ENCODE data around the gene PCLO.

Gene PCLO

GRCh38 chr7:82789883-82790609 is 372.6 kb downstream of the PCLO start:
- Histone ChIP-seq H2BK15ac (ENCODE audit: low read depth, poor library complexity, severe bottlenecking) (no peak overlapping the region), H3K27me3 (ENCODE audit: control insufficient read depth in 1 of 2, insufficient read depth in 1 of 2, low read length in 2 of 2) (no peaks in the 10 kb centered on the region), H2BK12ac (ENCODE audit: low read length in 2 of 2) (no peak overlapping the region), H2AFZ (ENCODE audit: low read depth, low read length) (no peak overlapping the region), H3K4me2 (ENCODE audit: low read length, poor library complexity, severe bottlenecking) (no peak overlapping the region), H3K4me3 (ENCODE audit: insufficient read depth in 1 of 2, low read depth in 1 of 2, low read length in 2 of 2) (no peak overlapping the region), H3K14ac (ENCODE audit: low read length in 2 of 2) (no peak overlapping the region), H4K91ac (ENCODE audit: low read length) (no peak overlapping the region), H3K23ac (ENCODE audit: low read length in 2 of 2) (no peak overlapping the region), H3K18ac (ENCODE audit: low read depth in 1 of 2, low read length in 2 of 2) (no peak overlapping the region), H2BK120ac (ENCODE audit: low read depth, low read length) (no peak overlapping the region), H3K4me1 (ENCODE audit: control insufficient read depth, insufficient read depth, low read depth, low read length) (no peaks in the 10 kb centered on the region), H2AK5ac (ENCODE audit: low read length, severe bottlenecking) (no peak overlapping the region), H2BK5ac (ENCODE audit: low read depth, low read length, poor library complexity, severe bottlenecking) (no peak overlapping the region), H3K79me1 (replicated peaks; ENCODE audit: low read length, poor library complexity, severe bottlenecking) (no peaks in the 10 kb centered on the region), H3K4ac (ENCODE audit: low read depth in 1 of 2, low read length in 2 of 2) (no peak overlapping the region), H3K27ac (ENCODE audit: low read length, poor library complexity, severe bottlenecking) (no peak overlapping the region), H3K9ac (ENCODE audit: low read length) (no peak overlapping the region), H3K9me3 (ENCODE audit: control insufficient read depth, low read length) (no peaks in the 10 kb centered on the region), H4K8ac (ENCODE audit: low read length) (no peak overlapping the region), H3K36me3 (ENCODE audit: control insufficient read depth in 1 of 2, insufficient read depth in 2 of 2, low read depth in 1 of 2, low read length in 2 of 2) (no peaks in the 10 kb centered on the region)
- no peak for DNase-seq
- 67% methylated on average over 5 of the region's 5 CpGs for WGBS

- 100% methylated on average over 1 of the region's 1 CpG for WGBS
- H3K4me3 ChIP-seq (ENCODE audit: insufficient read depth in 1 of 2, low read depth in 1 of 2, low read length in 2 of 2): no peak overlapping the region
- DNase-seq: no peak
Measured at GRCh38 chr7:82778021-82778420, 384.7 kb downstream of the PCLO start.

GRCh38 chr7:82762880-82763279 is 399.8 kb downstream of the PCLO start:
- 100% methylated on average over 1 of the region's 3 CpGs for WGBS
- no peak overlapping the region for H3K4ac ChIP-seq (ENCODE audit: low read depth in 1 of 2, low read length in 2 of 2)
- H3K4me3 ChIP-seq (ENCODE audit: insufficient read depth in 1 of 2, low read depth in 1 of 2, low read length in 2 of 2): no peak overlapping the region
- H3K27me3 ChIP-seq (ENCODE audit: control insufficient read depth in 1 of 2, insufficient read depth in 1 of 2, low read length in 2 of 2): no peaks in the 10 kb centered on the region
- peak; percentile 30 for DNase-seq
- no peak overlapping the region for H3K18ac ChIP-seq (ENCODE audit: low read depth in 1 of 2, low read length in 2 of 2)
- no peak overlapping the region for H2BK12ac ChIP-seq (ENCODE audit: low read length in 2 of 2)
- H4K8ac ChIP-seq (ENCODE audit: low read length): peak overlapping the region; percentile 49
- no peak overlapping the region for H3K27ac ChIP-seq (ENCODE audit: low read length, poor library complexity, severe bottlenecking)
- H3K9ac ChIP-seq (ENCODE audit: low read length): no peak overlapping the region
- H4K91ac ChIP-seq (ENCODE audit: low read length): no peak overlapping the region
- H2BK120ac ChIP-seq (ENCODE audit: low read depth, low read length): no peak overlapping the region
- H3K4me1 ChIP-seq (ENCODE audit: control insufficient read depth, insufficient read depth, low read depth, low read length): no peaks in the 10 kb centered on the region
- H3K9me3 ChIP-seq (ENCODE audit: control insufficient read depth, low read length): no peaks in the 10 kb centered on the region
- no peak overlapping the region for H3K14ac ChIP-seq (ENCODE audit: low read length in 2 of 2)
- H3K23ac ChIP-seq (ENCODE audit: low read length in 2 of 2): no peak overlapping the region
- H3K79me1 ChIP-seq (replicated peaks; ENCODE audit: low read length, poor library complexity, severe bottlenecking): no peaks in the 10 kb centered on the region
- H2BK15ac ChIP-seq (ENCODE audit: low read depth, poor library complexity, severe bottlenecking): no peak overlapping the region
- no peak overlapping the region for H2AFZ ChIP-seq (ENCODE audit: low read depth, low read length)
- no peak overlapping the region for H2BK5ac ChIP-seq (ENCODE audit: low read depth, low read length, poor library complexity, severe bottlenecking)
- H3K36me3 ChIP-seq (ENCODE audit: control insufficient read depth in 1 of 2, insufficient read depth in 2 of 2, low read depth in 1 of 2, low read length in 2 of 2): no peaks in the 10 kb centered on the region
- no peak overlapping the region for H3K4me2 ChIP-seq (ENCODE audit: low read length, poor library complexity, severe bottlenecking)
- no peak overlapping the region for H2AK5ac ChIP-seq (ENCODE audit: low read length, severe bottlenecking)

More at GRCh38 chr7:82778021-82778420, 384.7 kb downstream of the PCLO start:
- H2BK5ac ChIP-seq (ENCODE audit: low read depth, low read length, poor library complexity, severe bottlenecking): no peak overlapping the region
- no peak overlapping the region for H4K91ac ChIP-seq (ENCODE audit: low read length)
- H3K36me3 ChIP-seq (ENCODE audit: control insufficient read depth in 1 of 2, insufficient read depth in 2 of 2, low read depth in 1 of 2, low read length in 2 of 2): no peaks in the 10 kb centered on the region
- no peak overlapping the region for H2BK12ac ChIP-seq (ENCODE audit: low read length in 2 of 2)
- H3K9me3 ChIP-seq (ENCODE audit: control insufficient read depth, low read length): no peaks in the 10 kb centered on the region
- H4K8ac ChIP-seq (ENCODE audit: low read length): no peak overlapping the region
- no peak overlapping the region for H2AFZ ChIP-seq (ENCODE audit: low read depth, low read length)
- no peak overlapping the region for H3K14ac ChIP-seq (ENCODE audit: low read length in 2 of 2)
- H3K18ac ChIP-seq (ENCODE audit: low read depth in 1 of 2, low read length in 2 of 2): no peak overlapping the region
- H3K23ac ChIP-seq (ENCODE audit: low read length in 2 of 2): no peak overlapping the region
- H3K27me3 ChIP-seq (ENCODE audit: control insufficient read depth in 1 of 2, insufficient read depth in 1 of 2, low read length in 2 of 2): no peaks in the 10 kb centered on the region
- H3K4me1 ChIP-seq (ENCODE audit: control insufficient read depth, insufficient read depth, low read depth, low read length): no peaks in the 10 kb centered on the region
- H3K79me1 ChIP-seq (replicated peaks; ENCODE audit: low read length, poor library complexity, severe bottlenecking): no peaks in the 10 kb centered on the region
- no peak overlapping the region for H3K4ac ChIP-seq (ENCODE audit: low read depth in 1 of 2, low read length in 2 of 2)
- no peak overlapping the region for H3K27ac ChIP-seq (ENCODE audit: low read length, poor library complexity, severe bottlenecking)
- H3K9ac ChIP-seq (ENCODE audit: low read length): no peak overlapping the region
- no peak overlapping the region for H2BK120ac ChIP-seq (ENCODE audit: low read depth, low read length)
- no peak overlapping the region for H2AK5ac ChIP-seq (ENCODE audit: low read length, severe bottlenecking)
- H2BK15ac ChIP-seq (ENCODE audit: low read depth, poor library complexity, severe bottlenecking): no peak overlapping the region
- no peak overlapping the region for H3K4me2 ChIP-seq (ENCODE audit: low read length, poor library complexity, severe bottlenecking)

GRCh38 chr7:82760831-82761230 is 401.9 kb downstream of the PCLO start:
- Histone ChIP-seq H3K27ac (ENCODE audit: low read length, poor library complexity, severe bottlenecking) (no peak overlapping the region), H3K4ac (ENCODE audit: low read depth in 1 of 2, low read length in 2 of 2) (no peak overlapping the region), H2BK12ac (ENCODE audit: low read length in 2 of 2) (no peak overlapping the region), H2AFZ (ENCODE audit: low read depth, low read length) (no peak overlapping the region), H3K27me3 (ENCODE audit: control insufficient read depth in 1 of 2, insufficient read depth in 1 of 2, low read length in 2 of 2) (no peaks in the 10 kb centered on the region), H3K9me3 (ENCODE audit: control insufficient read depth, low read length) (no peaks in the 10 kb centered on the region), H2AK5ac (ENCODE audit: low read length, severe bottlenecking) (no peak overlapping the region), H3K23ac (ENCODE audit: low read length in 2 of 2) (no peak overlapping the region), H3K14ac (ENCODE audit: low read length in 2 of 2) (no peak overlapping the region), H2BK5ac (ENCODE audit: low read depth, low read length, poor library complexity, severe bottlenecking) (no peak overlapping the region), H3K36me3 (ENCODE audit: control insufficient read depth in 1 of 2, insufficient read depth in 2 of 2, low read depth in 1 of 2, low read length in 2 of 2) (no peaks in the 10 kb centered on the region), H3K79me1 (replicated peaks; ENCODE audit: low read length, poor library complexity, severe bottlenecking) (no peaks in the 10 kb centered on the region), H3K4me3 (ENCODE audit: insufficient read depth in 1 of 2, low read depth in 1 of 2, low read length in 2 of 2) (no peak overlapping the region), H4K8ac (ENCODE audit: low read length) (no peak overlapping the region), H3K18ac (ENCODE audit: low read depth in 1 of 2, low read length in 2 of 2) (no peak overlapping the region), H3K9ac (ENCODE audit: low read length) (no peak overlapping the region), H3K4me2 (ENCODE audit: low read length, poor library complexity, severe bottlenecking) (no peak overlapping the region), H2BK120ac (ENCODE audit: low read depth, low read length) (no peak overlapping the region), H4K91ac (ENCODE audit: low read length) (no peak overlapping the region), H2BK15ac (ENCODE audit: low read depth, poor library complexity, severe bottlenecking) (no peak overlapping the region), H3K4me1 (ENCODE audit: control insufficient read depth, insufficient read depth, low read depth, low read length) (no peaks in the 10 kb centered on the region)
- WGBS: no CpG with 5 or more reads among the region's 2 CpGs
- no peak for DNase-seq
